ENCODE data around the gene SEMA6C. TPM values are rescaled to one million over a fixed set of nuclear protein-coding genes. Genes with fewer than 3 reads are reported as not detected.
A peak's percentile ranks its signal among the peaks of the same experiment; 100 is the strongest.

The SEMA6C gene
- total and polyA plus RNA-seq, 2 of the 13 experiments (the other 11 are each of a cell fraction or from before 2014, with no cell fraction given), result 1.4 to 2.9 TPM

GRCh38 chr1:151146412-151147131 lies at the start of gene SEMA6C (continued):
- TF ChIP-seq ETS1 (CRISPR knock-in tag; IDR thresholded peaks at IDR 0.05) (no peak), ZGPAT (CRISPR knock-in tag; IDR thresholded peaks at IDR 0.05) (peak; percentile 69), MNT (IDR thresholded peaks at IDR 0.05) (no peak), ZNF850 (CRISPR knock-in tag; conservative IDR thresholded peaks at IDR 0.05) (no peak), HNRNPLL (IDR thresholded peaks at IDR 0.05; ENCODE audit: low read depth, low read length, poor library complexity, severe bottlenecking) (peak; percentile 84), PHF8 (CRISPR knock-in tag; IDR thresholded peaks at IDR 0.05) (peak; percentile 59; the same call in 1 of the 2 replicates), EHMT2 (IDR thresholded peaks at IDR 0.05; ENCODE audit: borderline replicate concordance, low read depth, low read length) (no peak), KLF12 (CRISPR knock-in tag; IDR thresholded peaks at IDR 0.05; ENCODE audit: borderline replicate concordance) (no peak), ZNF737 (CRISPR knock-in tag; IDR thresholded peaks at IDR 0.05; ENCODE audit: borderline replicate concordance) (no peak), ZNF615 (CRISPR knock-in tag; IDR thresholded peaks at IDR 0.05; ENCODE audit: borderline replicate concordance) (no peak), BATF2 (CRISPR knock-in tag; IDR thresholded peaks at IDR 0.05) (no peak), ZBTB34 (CRISPR knock-in tag; IDR thresholded peaks at IDR 0.05) (no peak)
